Activated CD8-positive, alpha-beta T cell treated with anti-CD3 and anti-CD28 coated beads for 36 hours (primary cell): ENCODE data around the gene SPANXD. TPM values are rescaled to one million over a fixed set of nuclear protein-coding genes. Genes with fewer than 3 reads are reported as not detected.
"Not testable (repeated sequence)": the region's sequence is repeated elsewhere in the genome, so short reads cannot be mapped to it uniquely, and the experiment has no call there.

Experiments
- ATAC-seq: fragments of 200-7000 bp; cut with Tn5 transposase; one replicate; pipeline ENCODE4 v1.10.0; 2021; ENCODE audit warnings: mild to moderate bottlenecking, moderate library complexity
- CTCF ChIA-PET: fragments of 350-600 bp; sonication (Branson Sonifier 250); formaldehyde crosslinking; loops from one replicate; lab custom pipeline; 2021; ENCODE audit warnings: antibody characterized with exemption; lab: Charles Lee
- POLR2A ChIA-PET: fragments of 350-600 bp; sonication (Branson Sonifier 250); formaldehyde crosslinking; loops from one replicate; lab custom pipeline; 2021; ENCODE audit warnings: antibody characterized with exemption; lab: Charles Lee
- DNase-seq: peaks from one replicate; pipeline ENCODE4 v3.0.0-alpha.2; 2020
- H3K27ac Mint-ChIP-seq: one replicate; pipeline ENCODE4 v1.8.0; 2021; ENCODE audit warnings: mild to moderate bottlenecking, mixed read lengths
- H3K27me3 Mint-ChIP-seq: one replicate; pipeline ENCODE4 v1.8.0; 2021; ENCODE audit warnings: mixed read lengths
- H3K36me3 Mint-ChIP-seq: one replicate; pipeline ENCODE4 v1.8.0; 2021; ENCODE audit warnings: low read depth, mixed read lengths
- H3K4me1 Mint-ChIP-seq: one replicate; pipeline ENCODE4 v1.8.0; 2021; ENCODE audit warnings: low read depth, mixed read lengths
- H3K4me3 Mint-ChIP-seq: one replicate; pipeline ENCODE4 v1.8.0; 2021; ENCODE audit warnings: mild to moderate bottlenecking, moderate library complexity, mixed read lengths
- H3K9me3 Mint-ChIP-seq: one replicate; pipeline ENCODE4 v1.8.0; 2021; ENCODE audit warnings: mixed read lengths
- intact Hi-C: fragments of 100-400 bp; cut with micrococcal nuclease; formaldehyde crosslinking; loops from one replicate; pipeline ENCODE4 v1.10.0; 2022
- total RNA-seq, 2 experiments: library from RNA; stranded (reverse); gene quantifications; one replicate each; pipeline ENCODE4 v1.2.3, GENCODE V29; 2021
- TF ChIP-seq, protein P1 (sequence below): fragments of 200-600 bp; IDR thresholded peaks from one replicate; pipeline ENCODE4 v1.8.0; 2022; ENCODE audit warnings: antibody characterized with exemption, mild to moderate bottlenecking

SPANXD gene, protein sequence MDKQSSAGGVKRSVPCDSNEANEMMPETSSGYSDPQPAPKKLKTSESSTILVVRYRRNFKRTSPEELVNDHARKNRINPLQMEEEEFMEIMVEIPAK
- total RNA-seq: not detected

DNA sequence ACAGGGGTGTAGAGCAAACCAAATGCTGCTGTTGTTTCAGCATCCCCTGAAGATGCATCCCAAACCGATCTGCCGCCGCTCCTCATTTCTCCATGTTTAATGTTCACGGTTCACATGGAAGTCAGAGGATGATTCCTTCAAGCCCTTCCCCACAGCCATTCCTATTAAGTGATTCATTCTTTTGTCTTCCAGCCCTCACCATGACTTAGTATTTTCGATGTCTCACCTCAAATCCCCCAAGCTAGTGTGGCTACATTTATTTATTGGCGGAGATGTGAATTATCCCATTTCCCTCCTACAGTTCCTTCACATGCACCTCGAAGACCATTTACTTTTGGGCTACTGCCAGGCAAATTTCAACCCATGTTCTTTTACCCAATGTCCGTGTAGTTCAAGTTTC is at the start of gene SPANXD:
Gene SPANXD (minus strand): TSS at position 101 of the 400 bp plus-strand sequence. CDS start 334 bp downstream, outside the sequence.
- H3K4me3 Mint-ChIP-seq, H3K4me1 Mint-ChIP-seq, H3K9me3 Mint-ChIP-seq: not testable (repeated sequence)

DNA sequence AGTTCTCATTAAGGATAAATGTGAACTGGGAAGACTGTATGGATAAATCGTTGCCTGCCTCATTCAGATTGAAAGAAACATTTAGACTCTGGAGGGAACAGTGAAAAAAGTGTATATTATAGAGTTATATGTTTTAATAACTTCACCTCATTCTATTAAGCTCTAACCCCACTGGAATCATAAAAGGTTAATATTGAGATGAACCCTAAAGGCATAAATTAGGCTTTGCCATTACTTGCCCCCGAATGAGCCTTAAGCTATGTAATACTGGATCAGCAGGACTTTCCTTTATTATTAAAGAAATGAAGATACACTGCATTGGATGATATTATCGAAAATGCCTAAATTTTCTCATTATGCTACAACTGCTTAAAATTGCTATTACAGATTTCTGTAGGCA is 44.1 kb upstream of the SPANXD start:
- peaks cover 3% of the 10 kb centered on the region for H3K9me3 Mint-ChIP-seq
- H3K4me3 Mint-ChIP-seq: no peak overlapping the region
- no peak for DNase-seq
- intact Hi-C loops: no loop called here
- ChIA-PET CTCF (no interaction called here), POLR2A (no interaction called here)
- H3K27ac Mint-ChIP-seq: no peak overlapping the region
- no peaks in the 10 kb centered on the region for H3K4me1 Mint-ChIP-seq
- no peaks in the 10 kb centered on the region for H3K36me3 Mint-ChIP-seq
- ATAC-seq: no peak
- H3K27me3 Mint-ChIP-seq: no peaks in the 10 kb centered on the region
- TF ChIP-seq, protein P1, sequence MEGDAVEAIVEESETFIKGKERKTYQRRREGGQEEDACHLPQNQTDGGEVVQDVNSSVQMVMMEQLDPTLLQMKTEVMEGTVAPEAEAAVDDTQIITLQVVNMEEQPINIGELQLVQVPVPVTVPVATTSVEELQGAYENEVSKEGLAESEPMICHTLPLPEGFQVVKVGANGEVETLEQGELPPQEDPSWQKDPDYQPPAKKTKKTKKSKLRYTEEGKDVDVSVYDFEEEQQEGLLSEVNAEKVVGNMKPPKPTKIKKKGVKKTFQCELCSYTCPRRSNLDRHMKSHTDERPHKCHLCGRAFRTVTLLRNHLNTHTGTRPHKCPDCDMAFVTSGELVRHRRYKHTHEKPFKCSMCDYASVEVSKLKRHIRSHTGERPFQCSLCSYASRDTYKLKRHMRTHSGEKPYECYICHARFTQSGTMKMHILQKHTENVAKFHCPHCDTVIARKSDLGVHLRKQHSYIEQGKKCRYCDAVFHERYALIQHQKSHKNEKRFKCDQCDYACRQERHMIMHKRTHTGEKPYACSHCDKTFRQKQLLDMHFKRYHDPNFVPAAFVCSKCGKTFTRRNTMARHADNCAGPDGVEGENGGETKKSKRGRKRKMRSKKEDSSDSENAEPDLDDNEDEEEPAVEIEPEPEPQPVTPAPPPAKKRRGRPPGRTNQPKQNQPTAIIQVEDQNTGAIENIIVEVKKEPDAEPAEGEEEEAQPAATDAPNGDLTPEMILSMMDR: no peak

More for the DNA sequence above, at the start of gene SPANXD:
- POLR2A ChIA-PET, DNase-seq, ATAC-seq, H3K27ac Mint-ChIP-seq, H3K36me3 Mint-ChIP-seq, CTCF ChIA-PET, H3K27me3 Mint-ChIP-seq, intact Hi-C loops: not testable (repeated sequence)

DNA sequence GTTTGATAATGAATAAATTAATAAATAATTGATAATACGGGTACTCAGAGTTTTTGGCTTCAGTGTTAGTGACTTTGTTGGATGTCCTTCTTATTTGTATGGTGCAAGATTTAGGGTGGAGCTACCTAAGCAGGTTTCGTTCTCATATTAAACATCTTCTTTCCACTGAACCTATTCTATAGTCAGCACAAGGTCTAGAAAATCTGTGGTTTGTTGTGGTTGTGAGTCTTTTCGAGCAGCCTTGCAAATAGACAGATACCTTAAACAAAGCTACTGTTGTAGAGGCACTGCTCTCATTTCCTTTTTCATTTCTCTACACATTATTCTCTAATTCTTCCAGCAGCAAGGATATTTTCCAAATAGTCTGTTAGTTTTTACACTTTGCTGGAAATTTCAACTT is 38.1 kb upstream of the SPANXD start:
- no peaks in the 10 kb centered on the region for H3K36me3 Mint-ChIP-seq
- intact Hi-C loops: no loop called here
- ChIA-PET POLR2A (no interaction called here), CTCF (no interaction called here)
- no peaks in the 10 kb centered on the region for H3K4me1 Mint-ChIP-seq
- H3K9me3 Mint-ChIP-seq: no peaks in the 10 kb centered on the region
- no peak overlapping the region for H3K27ac Mint-ChIP-seq
- TF ChIP-seq, protein P1: no peak
- no peak for ATAC-seq
- no peaks in the 10 kb centered on the region for H3K27me3 Mint-ChIP-seq
- no peak for DNase-seq
- H3K4me3 Mint-ChIP-seq: no peak overlapping the region

DNA sequence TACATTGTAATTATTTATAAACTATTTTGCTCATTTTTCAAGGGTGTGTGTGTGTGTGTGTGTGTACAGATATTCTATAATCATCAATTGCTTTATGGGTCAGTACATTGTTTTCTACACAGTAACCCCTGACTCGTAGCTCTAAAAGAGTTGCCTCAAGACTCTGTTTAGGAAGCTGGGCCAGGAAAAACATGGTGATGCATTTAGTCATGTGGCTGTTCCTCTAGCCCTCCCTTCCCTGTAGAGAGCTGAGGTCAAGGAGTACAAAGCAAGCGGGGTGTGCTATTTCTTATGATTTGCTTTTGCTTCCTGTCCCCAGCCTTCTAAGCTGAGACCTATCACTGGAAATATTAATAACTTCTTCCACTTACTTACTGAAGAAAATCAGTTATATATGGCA is 34.8 kb upstream of the SPANXD start:
- DNase-seq (no peak), ATAC-seq (no peak)
- intact Hi-C loops: no loop called here
- Mint-ChIP-seq H3K9me3 (no peaks in the 10 kb centered on the region), H3K4me3 (no peak overlapping the region), H3K36me3 (no peaks in the 10 kb centered on the region), H3K4me1 (no peaks in the 10 kb centered on the region), H3K27ac (no peak overlapping the region), H3K27me3 (no peaks in the 10 kb centered on the region)
- TF ChIP-seq, protein P1: no peak
- ChIA-PET CTCF (no interaction called here), POLR2A (no interaction called here)

DNA sequence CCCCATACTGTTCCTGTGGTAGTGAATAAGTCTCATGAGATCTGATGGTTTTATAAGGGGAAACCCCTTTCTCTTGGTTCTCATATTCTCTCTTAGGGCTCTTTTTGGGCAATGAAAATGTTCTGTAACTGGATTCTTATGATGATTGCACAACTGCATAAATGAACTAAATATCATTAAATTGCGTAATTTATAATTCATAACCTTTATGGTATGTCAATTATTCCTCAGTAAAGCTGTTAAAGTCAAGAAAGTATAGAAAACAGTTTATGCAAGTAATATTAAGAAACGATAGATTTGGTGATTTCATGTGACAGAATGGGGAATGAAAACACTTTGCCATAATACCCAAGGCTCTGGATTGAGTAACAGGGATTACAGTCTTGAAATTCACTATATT is 33.5 kb upstream of the SPANXD start:
- Mint-ChIP-seq H3K27ac (no peak overlapping the region), H3K27me3 (no peaks in the 10 kb centered on the region), H3K36me3 (no peaks in the 10 kb centered on the region), H3K4me3 (no peak overlapping the region), H3K9me3 (no peaks in the 10 kb centered on the region), H3K4me1 (no peaks in the 10 kb centered on the region)
- DNase-seq: no peak
- ChIA-PET POLR2A (no interaction called here), CTCF (no interaction called here)
- TF ChIP-seq, protein P1: no peak
- ATAC-seq: no peak
- intact Hi-C loops: no loop called here

DNA sequence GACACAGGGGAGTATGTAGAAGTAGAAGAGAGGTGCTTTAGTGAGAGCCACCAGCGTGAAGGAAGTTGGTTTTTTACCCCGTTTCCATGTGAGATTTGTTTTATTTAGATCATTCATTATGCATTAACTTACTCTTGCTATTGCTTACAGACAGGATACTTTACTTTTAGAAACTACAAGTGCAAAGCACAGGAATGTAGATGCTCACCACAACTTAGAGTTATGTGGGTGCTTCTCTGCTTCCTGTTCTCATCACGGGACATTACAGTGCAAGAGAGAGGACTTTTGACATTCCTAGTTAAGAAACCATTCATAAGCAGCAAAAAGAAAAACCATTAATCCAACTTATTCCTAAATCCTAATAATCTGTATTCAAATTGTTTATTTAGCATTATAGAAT is 25.6 kb upstream of the SPANXD start:
- Mint-ChIP-seq H3K36me3 (no peaks in the 10 kb centered on the region), H3K9me3 (no peaks in the 10 kb centered on the region), H3K27ac (no peak overlapping the region), H3K27me3 (no peaks in the 10 kb centered on the region), H3K4me1 (no peaks in the 10 kb centered on the region), H3K4me3 (no peak overlapping the region)
- TF ChIP-seq, protein P1: no peak
- POLR2A ChIA-PET: no interaction called here
- DNase-seq: no peak
- intact Hi-C loops: no loop called here
- ATAC-seq: no peak
- CTCF ChIA-PET: no interaction called here
